HG02678 (cell line): ENCODE data around the gene ELL.
"Not testable (repeated sequence)": the region's sequence is repeated elsewhere in the genome, so short reads cannot be mapped to it uniquely, and the experiment has no call there.

ENCODE experiments used
- ATAC-seq: cut with Tn5 transposase; IDR thresholded peaks from one replicate; pipeline ENCODE4 v1.9.1; 2021; ENCODE audit warnings: mild to moderate bottlenecking, moderate library complexity; ENCODE audit not compliant: unreplicated experiment

The ELL gene

DNA sequence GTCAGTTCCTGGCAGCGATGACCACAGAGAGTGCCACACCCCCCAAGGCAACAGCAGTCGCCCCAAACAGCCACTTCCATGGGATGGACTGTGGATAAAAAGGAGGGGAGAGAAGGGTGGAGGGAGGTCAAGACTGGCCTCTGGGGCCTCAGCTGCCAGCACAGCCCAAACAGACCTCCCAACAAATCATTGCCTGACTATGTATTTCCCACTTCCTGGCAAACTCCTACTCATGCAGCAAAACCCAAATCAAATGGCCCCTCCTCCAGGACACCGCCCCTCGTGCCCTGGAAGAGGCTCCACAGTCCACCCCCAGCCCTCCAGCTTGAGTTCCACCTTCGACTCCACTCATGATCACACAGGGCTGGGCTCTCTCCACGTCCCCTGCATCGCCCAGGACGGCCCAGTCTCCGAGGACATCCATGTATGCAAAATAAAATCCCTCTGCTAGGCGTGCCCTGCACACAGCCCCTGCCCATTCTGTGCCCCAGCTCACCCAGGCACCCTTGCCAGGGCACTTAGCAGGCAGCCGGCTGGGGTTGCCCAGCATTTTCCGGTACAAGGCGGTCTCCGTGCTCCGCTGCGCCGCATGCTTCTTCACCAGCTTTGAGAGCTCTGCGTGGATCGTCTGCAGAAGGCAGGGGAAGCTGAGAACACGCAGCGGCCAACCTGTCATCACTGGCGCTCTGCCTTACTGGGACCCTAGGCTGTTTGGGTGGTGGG is 10.5 kb upstream of the ELL start:
- no peak for ATAC-seq

DNA sequence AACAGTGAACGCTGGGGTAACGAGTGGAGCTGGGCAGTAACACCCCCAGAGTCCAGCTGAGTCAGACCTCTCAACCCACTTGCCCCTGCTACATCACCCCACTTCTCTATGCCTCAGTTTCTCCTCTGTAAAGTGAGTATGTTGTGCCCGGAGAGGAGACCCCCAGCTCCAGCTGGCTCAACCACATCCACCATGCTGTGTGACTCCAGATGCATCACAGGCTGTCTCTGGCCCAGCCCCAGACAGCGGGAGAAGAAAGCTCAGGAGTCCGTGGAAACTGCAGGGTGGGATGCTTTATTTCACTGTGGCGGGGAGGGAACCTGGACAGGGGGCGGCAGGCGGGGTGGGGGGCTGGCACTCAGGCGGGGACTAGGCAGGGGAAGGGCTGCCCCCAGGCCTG is 9.6 kb upstream of the ELL start:
- ATAC-seq = no peak

DNA sequence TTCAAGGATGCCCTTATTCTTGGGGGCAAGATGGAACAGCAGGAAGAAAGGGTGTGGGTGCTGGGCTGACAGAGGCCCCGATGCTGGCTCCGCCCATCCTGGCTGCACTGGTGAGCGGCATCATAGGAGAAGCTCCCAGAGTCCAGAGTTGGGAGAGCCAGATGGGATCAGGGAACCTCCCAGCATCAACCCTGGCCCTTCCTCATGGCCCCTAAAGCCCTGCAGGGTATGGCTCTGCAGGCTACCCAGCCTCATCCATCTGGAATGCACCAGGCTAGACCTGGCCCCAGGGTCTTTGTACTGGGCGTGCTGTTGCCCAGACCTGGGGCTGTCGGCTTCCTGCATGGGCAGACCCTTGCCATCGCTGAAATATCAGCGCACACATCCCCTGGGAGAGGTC is 7.9 kb upstream of the ELL start:
- no peak for ATAC-seq

DNA sequence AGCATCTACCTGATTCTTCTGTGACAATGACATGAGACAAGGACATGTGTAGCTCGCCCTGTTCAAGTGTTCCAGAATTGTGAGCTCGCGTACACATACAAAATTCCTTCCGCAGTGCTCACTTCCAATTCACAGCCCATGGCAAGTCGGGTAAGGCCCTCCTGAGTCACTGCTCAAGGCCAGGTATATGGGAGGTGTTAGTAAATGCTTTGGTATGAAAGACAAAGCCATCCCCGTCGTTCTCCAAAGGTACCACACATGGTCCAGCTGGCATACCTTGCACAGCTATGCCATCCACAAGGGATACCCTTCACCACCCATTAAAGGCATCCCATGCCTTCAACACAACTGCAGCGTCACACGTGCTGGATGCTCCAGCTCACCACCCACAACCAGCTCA is 4.4 kb upstream of the ELL start:
- no peak for ATAC-seq

DNA sequence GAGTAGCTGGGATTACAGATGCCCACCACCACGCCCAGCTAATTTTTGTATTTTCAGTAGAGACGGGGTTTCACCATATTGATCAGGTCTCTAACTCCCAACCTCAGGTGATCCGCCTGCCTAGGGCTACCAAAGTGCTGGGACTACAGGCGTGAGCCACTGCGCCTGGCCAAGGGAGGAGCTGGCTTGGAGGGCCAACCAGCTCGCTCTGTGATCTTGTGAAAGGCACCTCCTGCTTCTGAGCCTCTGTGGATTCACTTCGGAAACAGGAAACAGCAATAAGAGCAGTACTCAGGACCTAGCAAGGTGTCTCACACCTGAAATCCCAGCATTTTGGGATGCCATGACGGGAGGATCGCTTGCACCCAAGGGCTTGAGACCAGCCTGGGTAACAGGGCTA is 2.0 kb upstream of the ELL start:
- no peak for ATAC-seq

DNA sequence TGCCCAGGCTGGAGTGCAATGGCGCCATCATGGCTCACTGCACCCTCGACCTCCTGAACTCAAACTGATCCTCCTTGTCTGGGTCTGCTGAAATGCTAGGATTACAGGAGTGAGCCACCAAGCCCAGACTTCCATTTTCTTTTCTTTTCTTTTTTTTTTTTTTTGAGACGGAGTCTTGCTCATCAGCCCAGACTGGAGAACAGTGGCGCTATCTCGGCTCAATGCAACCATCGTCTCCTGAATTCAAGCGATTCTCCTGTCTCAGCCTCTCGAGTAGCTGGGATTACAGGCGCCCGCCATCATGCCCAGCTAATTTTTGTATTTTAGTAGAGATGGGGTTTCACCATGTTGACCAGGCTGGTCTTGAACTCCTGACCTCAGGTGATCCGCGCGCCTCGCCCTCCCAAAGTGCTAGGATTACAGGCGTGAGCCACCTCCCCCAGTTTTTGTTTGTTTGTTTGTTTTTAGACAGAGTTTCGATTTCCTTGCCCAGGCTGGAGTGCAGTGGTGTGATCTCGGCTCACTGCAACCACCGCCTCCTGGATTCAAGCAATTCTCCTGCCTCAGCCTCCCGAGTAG is 1.1 kb upstream of the ELL start:
- not testable (repeated sequence) for ATAC-seq

DNA sequence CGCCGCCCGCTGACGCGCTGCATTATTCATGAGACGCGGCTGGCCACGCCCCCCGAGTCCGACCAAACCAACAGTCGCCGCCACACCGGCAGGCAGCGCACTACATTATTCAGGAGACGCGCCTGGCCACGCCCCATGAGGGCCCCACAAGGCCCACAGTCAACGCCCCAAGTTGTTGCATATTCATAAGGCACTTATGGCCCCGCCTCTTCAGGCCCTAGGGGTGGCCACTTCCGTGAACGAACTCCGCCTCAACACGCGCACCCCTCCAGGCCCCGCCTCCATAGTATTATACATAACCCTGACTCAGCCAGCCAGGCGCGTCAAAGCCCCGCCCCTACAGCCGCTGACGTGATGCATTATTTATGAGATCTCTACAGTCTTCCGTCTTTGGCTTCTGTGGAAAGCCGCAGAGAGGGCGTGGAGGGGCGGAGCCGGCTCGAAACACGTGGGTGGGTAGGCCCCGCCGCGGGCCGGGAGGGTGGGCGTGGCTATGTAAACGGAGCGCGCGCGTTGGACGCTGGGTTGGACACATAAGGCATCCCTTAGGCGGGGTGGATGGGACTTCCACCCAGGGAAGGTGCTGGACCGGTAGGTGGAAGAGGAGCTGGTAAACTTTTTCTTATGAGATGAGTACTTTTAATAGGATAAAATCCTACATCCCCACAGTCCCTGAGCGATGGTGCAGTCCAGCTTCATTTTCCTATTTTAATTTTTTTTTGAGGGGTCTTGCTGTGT is 423 bp upstream of the ELL start:
- peak; percentile 83 for ATAC-seq

DNA sequence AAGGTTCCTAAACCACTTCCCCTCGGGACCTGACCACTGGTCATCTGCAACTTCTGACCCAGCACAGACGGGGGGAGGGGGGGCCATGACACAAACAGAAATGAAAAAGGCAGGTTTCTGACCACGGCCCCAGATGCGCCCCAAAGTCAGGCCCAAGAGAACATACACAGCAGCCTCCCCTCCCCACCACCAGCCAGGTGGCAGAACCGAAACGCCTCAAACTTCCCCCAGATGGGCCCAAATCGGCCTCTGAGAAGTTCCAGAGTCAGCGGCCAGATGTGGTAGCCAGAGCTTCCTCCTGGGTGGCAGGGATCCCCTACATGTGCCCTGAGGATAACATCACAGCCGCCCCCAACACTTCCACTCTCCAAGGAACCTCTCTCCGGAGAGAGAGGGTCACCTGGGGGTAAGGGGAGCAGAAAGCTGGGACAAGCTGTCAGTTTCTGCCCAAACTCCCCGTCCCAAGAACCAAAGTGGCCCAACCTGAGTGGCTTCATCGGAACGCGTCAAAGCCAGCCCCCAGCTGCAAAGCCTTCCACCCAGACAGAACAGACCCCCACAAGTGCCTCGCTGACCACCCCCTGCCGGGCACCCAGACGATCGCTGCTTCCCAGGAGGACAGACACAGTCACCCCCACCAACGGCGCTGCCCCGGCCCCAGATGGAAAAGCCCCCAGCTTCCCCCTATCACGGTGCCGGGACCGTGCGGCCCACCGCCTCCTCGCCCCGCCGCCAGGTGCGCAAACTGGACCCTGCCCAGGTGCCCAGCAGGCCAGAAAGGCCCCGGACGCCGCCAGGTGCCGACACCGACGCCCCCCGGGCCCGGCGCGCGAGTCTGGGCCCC is 800 bp downstream of the ELL start:
- ATAC-seq = no peak

DNA sequence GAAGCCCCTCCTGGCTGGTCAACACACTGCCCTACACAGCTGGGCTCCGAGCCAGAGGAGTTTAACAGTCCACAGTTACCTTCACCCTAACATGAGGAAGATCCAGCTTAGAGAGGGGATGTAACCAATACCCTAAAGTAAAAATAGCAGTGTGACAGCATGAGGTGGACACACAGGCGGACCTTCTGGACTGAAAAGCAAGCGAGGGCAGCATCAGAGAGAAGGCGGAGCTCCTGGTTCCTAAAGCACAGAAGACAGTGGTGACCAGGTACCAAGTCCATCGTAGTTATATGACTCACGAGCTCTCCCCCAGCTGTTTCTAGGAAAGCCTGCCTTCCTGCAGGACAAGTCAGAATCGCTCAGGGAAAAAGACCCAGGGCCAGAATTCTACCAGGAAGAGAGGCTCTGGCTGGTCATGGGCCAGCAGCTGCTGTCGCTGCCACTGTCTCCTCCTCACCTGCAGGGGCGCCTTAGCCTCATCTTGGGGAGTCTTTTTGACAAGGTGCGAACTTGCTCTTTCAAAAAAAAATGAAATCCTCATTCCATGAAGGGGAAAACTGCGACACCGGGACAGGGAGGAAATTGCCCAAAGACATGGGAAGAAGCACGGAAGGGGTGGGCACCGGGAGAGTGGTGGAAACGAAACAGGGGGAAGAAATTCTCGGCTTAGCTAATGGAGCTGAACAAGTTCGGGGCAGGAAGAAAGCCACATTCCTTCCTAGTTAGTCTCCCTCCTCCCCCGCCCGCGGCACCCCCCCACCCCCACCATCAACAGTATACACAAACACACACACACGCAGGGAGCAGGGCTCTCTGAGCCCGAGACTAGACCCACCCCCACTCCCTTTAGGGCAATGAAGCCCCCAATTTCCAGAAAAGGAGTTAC is 1.7 kb downstream of the ELL start:
- no peak for ATAC-seq

DNA sequence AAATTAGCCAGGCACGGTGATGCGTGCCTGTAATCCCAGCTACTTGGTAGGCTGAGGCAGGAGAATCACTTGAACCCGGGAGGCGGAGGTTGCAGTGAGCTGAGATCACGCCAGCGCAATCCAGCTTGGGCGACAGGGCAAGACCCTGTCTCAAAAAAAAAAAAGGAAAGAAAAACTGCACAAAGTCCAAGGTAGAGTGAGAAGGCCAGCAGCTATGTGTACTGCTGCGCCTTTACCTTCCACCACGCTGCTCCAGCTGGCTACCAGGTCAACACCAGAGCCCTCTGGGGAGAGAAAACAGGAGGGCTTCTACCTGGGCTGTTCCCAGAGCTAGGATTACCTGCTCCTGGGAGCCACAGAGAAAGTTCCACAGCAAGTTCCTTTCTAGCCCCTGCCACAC is 3.2 kb downstream of the ELL start:
- no peak for ATAC-seq

DNA sequence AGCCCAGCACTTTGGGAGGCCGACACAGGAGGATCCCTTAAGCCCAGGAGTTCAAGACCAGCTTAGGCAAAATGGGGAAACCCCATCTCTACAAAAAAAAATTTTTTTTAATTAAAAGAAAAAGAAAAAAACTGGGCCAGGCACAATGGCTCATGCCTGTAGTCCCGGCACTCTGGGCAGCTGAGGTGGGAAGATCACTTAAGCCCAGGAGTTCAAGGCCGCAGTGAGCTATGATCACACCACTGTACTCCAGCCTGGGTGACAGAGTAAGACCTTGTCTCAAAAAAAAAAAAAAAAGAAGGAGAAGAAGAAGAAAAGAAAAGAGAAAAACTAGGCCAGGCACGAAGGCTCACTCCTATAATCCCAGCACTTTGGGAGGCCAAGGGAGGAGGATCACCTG is 4.3 kb downstream of the ELL start:
- ATAC-seq = no peak

DNA sequence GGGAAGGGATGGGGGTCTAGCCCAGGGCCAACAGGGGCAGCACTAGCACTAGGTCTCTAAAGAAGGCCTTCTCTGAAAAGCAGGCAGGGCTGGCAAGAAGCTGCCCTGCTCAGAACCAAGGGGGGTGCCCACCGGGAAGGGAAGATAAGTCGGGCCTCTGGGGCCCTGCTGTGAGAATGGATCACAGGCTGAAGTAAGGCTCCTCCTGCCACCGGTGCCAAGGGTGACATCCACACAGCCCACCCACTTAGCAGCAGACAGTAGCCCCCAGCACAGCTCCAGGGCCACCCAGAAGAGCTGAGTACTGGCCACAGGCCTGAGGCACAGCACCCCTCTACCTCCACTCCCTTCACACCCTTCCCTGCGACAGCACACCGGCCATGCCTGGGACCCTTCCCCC is 5.9 kb downstream of the ELL start:
- ATAC-seq = no peak

DNA sequence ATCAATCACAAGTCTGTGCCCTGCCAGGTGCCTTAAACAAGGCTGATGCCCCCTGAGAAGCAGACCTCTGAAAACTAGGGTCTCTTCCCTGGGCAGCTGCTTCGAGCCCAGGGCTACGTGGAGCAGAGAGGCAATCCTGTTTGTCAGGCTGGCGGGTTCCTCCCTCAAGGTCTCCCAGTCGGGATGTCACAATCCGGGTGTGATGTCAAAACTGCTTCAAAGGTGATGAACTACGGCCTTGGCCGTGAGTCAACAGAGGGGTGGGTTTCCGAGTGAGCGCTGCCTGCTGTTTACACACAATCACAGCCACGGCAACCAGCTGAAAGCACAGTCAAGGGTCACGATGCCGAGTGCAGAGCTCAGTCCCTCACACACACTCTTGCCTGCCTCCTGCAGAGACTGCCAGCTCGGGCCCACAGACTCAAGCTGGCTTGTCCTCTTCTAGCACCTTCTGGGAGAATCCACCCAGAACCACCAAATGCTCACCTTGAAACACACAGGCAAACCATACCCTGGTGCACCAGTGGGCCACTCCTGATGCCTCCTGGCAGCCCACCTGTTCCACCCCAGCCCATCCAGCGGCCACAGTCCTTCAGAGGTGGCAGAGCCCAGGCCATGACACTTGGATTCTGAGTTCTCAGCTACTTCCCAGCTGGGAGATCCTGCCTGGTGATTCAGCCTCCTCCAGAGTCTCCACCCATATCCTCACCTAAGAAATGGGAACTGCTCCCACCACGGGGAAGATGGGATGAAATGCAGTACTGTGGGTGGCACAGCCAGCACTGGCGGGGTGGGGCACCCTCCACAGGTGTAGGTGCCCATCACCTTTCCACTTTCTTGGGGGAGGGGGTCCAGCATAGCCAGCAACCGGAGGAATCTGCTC is 6.8 kb downstream of the ELL start:
- no peak for ATAC-seq

DNA sequence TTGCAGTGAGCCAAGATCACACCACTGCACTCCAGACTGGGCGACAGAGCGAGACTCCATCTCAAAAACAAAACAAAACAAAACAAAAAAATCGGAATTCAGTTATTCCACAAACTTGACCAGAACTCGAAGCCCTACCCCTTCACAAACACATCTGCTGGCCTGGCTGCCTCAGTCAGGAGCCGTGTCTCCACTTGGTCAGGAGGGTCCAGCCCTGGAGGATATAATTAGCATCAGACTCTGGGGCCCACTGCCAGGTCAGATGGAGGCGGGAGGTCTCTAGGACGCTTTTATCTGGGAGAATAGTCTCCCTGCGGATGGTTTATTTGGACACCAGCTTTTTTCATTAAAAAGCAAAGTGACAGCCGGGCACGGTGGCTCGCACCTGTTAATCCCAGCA is 8.0 kb downstream of the ELL start:
- no peak for ATAC-seq

DNA sequence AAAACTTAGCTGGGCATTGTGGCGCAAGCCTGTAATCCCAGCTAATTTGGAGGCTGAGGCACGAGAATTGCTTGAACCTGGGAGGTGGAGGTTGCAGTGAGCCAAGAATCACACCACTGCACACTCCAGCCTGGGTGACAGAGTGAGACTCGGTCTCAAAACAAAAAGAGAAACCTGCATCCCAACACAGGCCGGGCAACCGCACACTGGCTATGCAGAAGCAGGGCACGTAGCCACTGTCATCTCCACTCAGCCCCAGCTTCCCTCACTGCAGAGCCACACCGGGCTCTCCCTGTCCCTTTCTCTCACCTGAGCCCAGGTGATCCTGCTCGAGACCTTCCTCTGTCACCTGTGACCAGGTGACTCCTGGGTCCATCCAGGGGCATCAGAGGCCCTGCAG is 11.7 kb downstream of the ELL start:
- ATAC-seq = no peak

DNA sequence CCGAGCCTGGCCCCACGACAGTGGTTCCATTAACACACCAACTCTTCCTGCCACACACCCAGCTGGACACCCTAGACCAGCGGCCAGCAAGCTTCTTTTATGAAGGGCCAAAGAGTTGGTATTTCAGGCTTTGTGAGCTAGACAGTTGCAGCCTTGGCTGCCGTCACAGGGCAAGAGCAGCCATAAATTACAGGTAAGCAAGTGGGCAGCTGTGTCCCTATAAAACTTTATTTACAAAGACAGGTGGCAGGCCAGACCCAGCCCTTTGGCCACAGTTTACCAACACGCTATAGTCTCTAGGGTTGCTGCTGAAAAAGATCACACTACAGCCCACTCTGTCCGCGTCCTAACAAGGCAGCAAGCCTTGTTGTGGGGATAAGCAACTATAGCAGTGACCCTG is 13.3 kb downstream of the ELL start:
- ATAC-seq = no peak

DNA sequence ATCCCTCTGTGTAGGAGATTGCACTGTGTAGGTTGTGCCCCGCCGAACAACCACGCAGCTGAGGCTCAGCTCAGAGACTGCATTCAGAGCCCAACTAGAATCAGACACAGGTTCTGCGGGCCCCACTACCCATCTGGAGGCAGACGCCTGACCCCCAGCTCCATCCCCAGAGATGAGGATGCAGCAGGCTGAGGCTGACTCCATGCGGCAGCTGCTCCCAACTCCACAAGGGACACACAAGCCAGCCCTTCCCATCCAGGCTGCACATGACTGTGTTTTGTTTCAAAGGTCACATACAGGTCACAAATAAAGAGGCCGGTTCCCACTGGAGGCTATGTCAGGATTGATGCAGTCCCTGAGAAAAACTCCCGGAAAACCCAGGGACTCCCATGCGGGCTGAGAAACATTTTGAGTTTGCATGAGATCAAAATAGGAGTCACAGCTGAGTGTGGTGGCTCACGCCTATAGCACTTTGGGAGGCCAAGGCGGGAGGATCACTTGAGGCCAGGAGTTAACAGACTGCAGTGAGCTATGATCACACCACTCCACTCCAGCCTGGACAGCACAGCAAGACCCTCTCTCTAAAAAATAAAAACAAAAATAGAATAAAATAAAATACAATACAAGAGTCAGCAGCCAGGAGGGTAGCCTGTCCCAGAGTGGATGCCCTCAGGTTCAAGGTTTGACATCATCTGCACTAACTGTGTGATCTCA is 14.0 kb downstream of the ELL start:
- ATAC-seq = no peak

DNA sequence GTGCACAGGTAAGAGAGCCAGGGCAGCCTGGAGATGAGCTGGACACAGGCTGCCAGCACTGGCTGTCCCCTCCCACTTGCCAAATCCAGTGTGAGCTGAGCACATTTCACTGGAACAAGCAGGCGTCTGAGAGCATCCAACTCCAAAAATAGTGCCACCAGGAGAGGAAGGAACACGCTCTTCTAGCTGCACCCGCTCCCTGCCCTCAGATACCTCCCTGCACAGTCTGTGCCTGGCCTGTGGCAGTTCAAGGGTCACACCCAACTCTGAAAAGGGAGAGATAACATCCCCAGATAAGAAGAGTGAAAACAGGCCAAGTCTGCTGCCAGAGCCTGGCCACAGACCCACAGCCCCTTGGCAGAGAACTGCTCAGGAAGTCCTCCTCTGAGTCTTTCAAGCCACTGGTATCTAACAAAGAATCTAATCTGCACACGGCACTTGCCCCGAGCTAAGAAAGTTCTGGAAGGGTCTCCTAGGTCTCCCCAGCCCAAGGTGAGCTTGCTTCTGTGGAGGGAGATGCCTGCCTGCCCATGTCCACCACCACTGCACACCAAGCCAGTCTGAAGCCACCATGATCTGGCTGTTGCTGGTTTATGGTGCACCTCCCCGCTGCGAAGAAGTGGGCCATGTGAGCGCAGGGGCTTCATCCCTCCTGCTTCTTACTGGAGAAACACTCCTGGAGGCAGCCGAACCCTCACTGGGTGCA is 14.7 kb downstream of the ELL start:
- ATAC-seq = no peak
